ENCODE data around the gene INSR.

Gene INSR

GRCh38 chr19:7199613-7200533, 94.3 kb downstream of the INSR start:
- ChIA-PET POLR2A (interaction anchor here (0.7 to 0.8 kb wide), 2 partner anchors 92 to 112 kb away, joined by 5 to 6 read pairs; no protein-coding TSS in a partner anchor), CTCF (interaction anchor here (1.3 kb wide), 1 partner anchor 51 kb away, joined by 3 read pairs; no protein-coding TSS in a partner anchor)
- Histone ChIP-seq H3K9me3 (ENCODE audit: control insufficient read depth, insufficient read depth, low read depth, low read length) (no peaks in the 10 kb centered on the region), H3K36me3 (ENCODE audit: control insufficient read depth in 2 of 2, insufficient read depth in 1 of 2, low read length in 2 of 2) (no peaks in the 10 kb centered on the region), H3K4me1 (ENCODE audit: control insufficient read depth, insufficient read depth, low read length) (no peaks in the 10 kb centered on the region), H3K27ac (ENCODE audit: extremely low read depth, low read depth, low read length) (no peak overlapping the region), H3K4me3 (ENCODE audit: low read depth, low read length) (no peak overlapping the region)
- peak; percentile 92 for TF ChIP-seq ZBTB44 (tag by site-specific recombination; IDR thresholded peaks at IDR 0.05)
- no peak for TF ChIP-seq KLF10 (tag by site-specific recombination; IDR thresholded peaks at IDR 0.05)
- no peak for TF ChIP-seq ZSCAN16 (tag by site-specific recombination; IDR thresholded peaks at IDR 0.05)
- TF ChIP-seq TRIM28 (IDR thresholded peaks at IDR 0.05; ENCODE audit: borderline replicate concordance, low read length) = no peak
- TF ChIP-seq ZBTB8A (tag by site-specific recombination; IDR thresholded peaks at IDR 0.05) = no peak
- no peak for TF ChIP-seq ZNF513 (tag by site-specific recombination; IDR thresholded peaks at IDR 0.05)
- 0 out of 2 replicates have a peak, but pooled peaks have one; percentile 20 for TF ChIP-seq ZNF677 (tag by site-specific recombination; IDR thresholded peaks at IDR 0.05)
- TF ChIP-seq ZFHX2 (tag by site-specific recombination; conservative IDR thresholded peaks at IDR 0.05) = no peak
- TF ChIP-seq ZNF157 (tag by site-specific recombination; IDR thresholded peaks at IDR 0.05) = no peak
- TF ChIP-seq ZNF302 (tag by site-specific recombination; IDR thresholded peaks at IDR 0.05; ENCODE audit: low read depth) = no peak
- TF ChIP-seq ZNF433 (tag by site-specific recombination; IDR thresholded peaks at IDR 0.05; ENCODE audit: low read depth) = no peak
- TF ChIP-seq ZBTB17 (tag by site-specific recombination; IDR thresholded peaks at IDR 0.05) = 0 out of 2 replicates have a peak, but pooled peaks have one; percentile 25
- TF ChIP-seq ZNF660 (tag by site-specific recombination; IDR thresholded peaks at IDR 0.05) = peak; percentile 49; the same call in 1 of the 2 replicates
- no peak for TF ChIP-seq ZNF174 (tag by site-specific recombination; IDR thresholded peaks at IDR 0.05)
- peak; percentile 55 for TF ChIP-seq ZNF121 (tag by site-specific recombination; IDR thresholded peaks at IDR 0.05)
- no peak for TF ChIP-seq EGR2 (tag by site-specific recombination; IDR thresholded peaks at IDR 0.05; ENCODE audit: low read depth)
- no peak for TF ChIP-seq ZNF658 (tag by site-specific recombination; IDR thresholded peaks at IDR 0.05)
- TF ChIP-seq MZF1 (tag by site-specific recombination; IDR thresholded peaks at IDR 0.05; ENCODE audit: borderline replicate concordance) = no peak
- peak; percentile 76 for TF ChIP-seq ZNF362 (tag by site-specific recombination; IDR thresholded peaks at IDR 0.05)
- TF ChIP-seq KLF8 (tag by site-specific recombination; IDR thresholded peaks at IDR 0.05) = no peak
- no peak for TF ChIP-seq ZNF248 (tag by site-specific recombination; IDR thresholded peaks at IDR 0.05)
- TF ChIP-seq HIC1 (tag by site-specific recombination; IDR thresholded peaks at IDR 0.05) = no peak
- no peak for TF ChIP-seq ZFP69B (tag by site-specific recombination; IDR thresholded peaks at IDR 0.05)
- TF ChIP-seq ZNF140 (tag by site-specific recombination; IDR thresholded peaks at IDR 0.05) = no peak
- peak; percentile 40; the same call in 1 of the 2 replicates for TF ChIP-seq GLIS1 (tag by site-specific recombination; IDR thresholded peaks at IDR 0.05)
- TF ChIP-seq ZNF426 (tag by site-specific recombination; IDR thresholded peaks at IDR 0.05) = no peak
- no peak for TF ChIP-seq MYNN (tag by site-specific recombination; IDR thresholded peaks at IDR 0.05; ENCODE audit: borderline replicate concordance)
- TF ChIP-seq WT1 (tag by site-specific recombination; IDR thresholded peaks at IDR 0.05) = no peak
- no peak for TF ChIP-seq ZNF404 (tag by site-specific recombination; IDR thresholded peaks at IDR 0.05)
- no peak for TF ChIP-seq ZNF639 (tag by site-specific recombination; IDR thresholded peaks at IDR 0.05)
- TF ChIP-seq ZNF544 (tag by site-specific recombination; IDR thresholded peaks at IDR 0.05) = no peak
